OCI-LY1 (cell line): ENCODE measurements around the gene NCS1.

Experiments
- H2AFZ ChIP-seq: fragments of 200-600 bp; sonication (generic), shearing (Covaris generic); 2 replicates; pipeline ENCODE4 v1.6.0; 2014; ENCODE audit warnings: antibody characterized with exemption, mild to moderate bottlenecking, low read length
- H3F3A ChIP-seq: fragments of 200-600 bp; sonication (generic), shearing (Covaris generic); 2 replicates; pipeline ENCODE4 v1.6.0; 2014; ENCODE audit warnings: mild to moderate bottlenecking, antibody characterized with exemption, low read length, moderate library complexity; ENCODE audit not compliant: insufficient read depth
- H3K27ac ChIP-seq: fragments of 200-600 bp; sonication (generic); 2 replicates; pipeline ENCODE4 v1.5.1; 2014; ENCODE audit warnings: low read length, mixed run types, mild to moderate bottlenecking, low read depth; ENCODE audit not compliant: poor library complexity, severe bottlenecking
- H3K27me3 ChIP-seq: fragments of 200-600 bp; sonication (generic); 2 replicates; pipeline ENCODE4 v1.6.0; 2014; ENCODE audit warnings: antibody characterized with exemption, mild to moderate bottlenecking, low read length, moderate library complexity; ENCODE audit not compliant: insufficient read depth
- H3K36me3 ChIP-seq: fragments of 200-600 bp; sonication (generic); 2 replicates; pipeline ENCODE4 v1.6.1; 2014; ENCODE audit warnings: mild to moderate bottlenecking, antibody characterized with exemption, low read length, moderate library complexity, mixed read lengths; ENCODE audit not compliant: insufficient read depth
- H3K4me1 ChIP-seq: fragments of 200-600 bp; sonication (generic); 2 replicates; pipeline ENCODE4 v1.5.1; 2014; ENCODE audit warnings: mild to moderate bottlenecking, low read length, moderate library complexity; ENCODE audit not compliant: insufficient read depth, severe bottlenecking
- H3K4me2 ChIP-seq: fragments of 200-600 bp; sonication (generic), shearing (Covaris generic); 2 replicates; pipeline ENCODE4 v1.6.1; 2014; ENCODE audit warnings: low read length
- H3K4me3 ChIP-seq: fragments of 200-600 bp; sonication (generic); 2 replicates; pipeline ENCODE4 v1.5.1; 2014; ENCODE audit warnings: low read length, low read depth, mild to moderate bottlenecking, mixed read lengths; ENCODE audit not compliant: poor library complexity, severe bottlenecking
- H3K79me2 ChIP-seq: fragments of 200-600 bp; shearing (Covaris generic); 2 replicates; pipeline ENCODE4 v1.6.1; 2016; ENCODE audit warnings: mixed run types, low read length, mixed read lengths; ENCODE audit not compliant: insufficient read depth
- H3K9ac ChIP-seq: fragments of 200-600 bp; sonication (generic), shearing (Covaris generic); 2 replicates; pipeline ENCODE4 v1.6.1; 2014; ENCODE audit warnings: mild to moderate bottlenecking, low read length, mixed read lengths
- H3K9me2 ChIP-seq: fragments of 200-600 bp; sonication (generic), shearing (Covaris generic); 2 replicates; pipeline ENCODE4 v1.6.1; 2014; ENCODE audit warnings: low read depth, mild to moderate bottlenecking, low read length, mixed read lengths
- H3K9me3 ChIP-seq: fragments of 200-600 bp; shearing (Covaris generic); 2 replicates; pipeline ENCODE4 v1.6.1; 2014; ENCODE audit warnings: low read length, mixed read lengths
- H4K20me1 ChIP-seq: fragments of 200-600 bp; sonication (generic), shearing (Covaris generic); 2 replicates; pipeline ENCODE4 v1.6.0; 2016; ENCODE audit warnings: mild to moderate bottlenecking, low read length; ENCODE audit not compliant: insufficient read depth
- EZH2 ChIP-seq: fragments of 200-600 bp; sonication (generic), shearing (Covaris generic); IDR thresholded peaks from 2 replicates; pipeline ENCODE4 v1.8.0; 2017; ENCODE audit warnings: borderline replicate concordance, mixed run types, mild to moderate bottlenecking, antibody characterized with exemption, low read length, moderate library complexity, mixed read lengths
- TF ChIP-seq, protein P1 (sequence below): fragments of 200-600 bp; sonication (generic), shearing (Covaris generic); IDR thresholded peaks from 2 replicates; pipeline ENCODE4 v1.5.1; 2017; ENCODE audit warnings: mild to moderate bottlenecking, antibody characterized with exemption, low read length, moderate library complexity, mixed read lengths

The NCS1 gene

GRCh38 chr9:130137641-130138081 is 34.5 kb upstream of the NCS1 start:
- no peaks in the 10 kb centered on the region for H4K20me1 ChIP-seq
- H3K36me3 ChIP-seq = no peaks in the 10 kb centered on the region
- no peaks in the 10 kb centered on the region for H3K79me2 ChIP-seq
- H3K9ac ChIP-seq = no peak overlapping the region
- H3K4me1 ChIP-seq = peaks cover 10% of the 10 kb centered on the region
- no peaks in the 10 kb centered on the region for H3K9me3 ChIP-seq
- no peak overlapping the region for H3K27ac ChIP-seq
- no peak overlapping the region for H3K4me2 ChIP-seq
- TF ChIP-seq, protein P1, sequence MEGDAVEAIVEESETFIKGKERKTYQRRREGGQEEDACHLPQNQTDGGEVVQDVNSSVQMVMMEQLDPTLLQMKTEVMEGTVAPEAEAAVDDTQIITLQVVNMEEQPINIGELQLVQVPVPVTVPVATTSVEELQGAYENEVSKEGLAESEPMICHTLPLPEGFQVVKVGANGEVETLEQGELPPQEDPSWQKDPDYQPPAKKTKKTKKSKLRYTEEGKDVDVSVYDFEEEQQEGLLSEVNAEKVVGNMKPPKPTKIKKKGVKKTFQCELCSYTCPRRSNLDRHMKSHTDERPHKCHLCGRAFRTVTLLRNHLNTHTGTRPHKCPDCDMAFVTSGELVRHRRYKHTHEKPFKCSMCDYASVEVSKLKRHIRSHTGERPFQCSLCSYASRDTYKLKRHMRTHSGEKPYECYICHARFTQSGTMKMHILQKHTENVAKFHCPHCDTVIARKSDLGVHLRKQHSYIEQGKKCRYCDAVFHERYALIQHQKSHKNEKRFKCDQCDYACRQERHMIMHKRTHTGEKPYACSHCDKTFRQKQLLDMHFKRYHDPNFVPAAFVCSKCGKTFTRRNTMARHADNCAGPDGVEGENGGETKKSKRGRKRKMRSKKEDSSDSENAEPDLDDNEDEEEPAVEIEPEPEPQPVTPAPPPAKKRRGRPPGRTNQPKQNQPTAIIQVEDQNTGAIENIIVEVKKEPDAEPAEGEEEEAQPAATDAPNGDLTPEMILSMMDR = no peak
- no peak for TF ChIP-seq EZH2
- no peaks in the 10 kb centered on the region for H3K9me2 ChIP-seq
- no peaks in the 10 kb centered on the region for H3K27me3 ChIP-seq
- no peaks in the 10 kb centered on the region for H3F3A ChIP-seq
- H3K4me3 ChIP-seq = no peak overlapping the region
- H2AFZ ChIP-seq = no peak overlapping the region

GRCh38 chr9:130138171-130138653 is 34.0 kb upstream of the NCS1 start:
- no peaks in the 10 kb centered on the region for H3K36me3 ChIP-seq
- H3F3A ChIP-seq = no peaks in the 10 kb centered on the region
- TF ChIP-seq EZH2 = no peak
- H3K27me3 ChIP-seq = no peaks in the 10 kb centered on the region
- H3K79me2 ChIP-seq = no peaks in the 10 kb centered on the region
- no peaks in the 10 kb centered on the region for H3K9me2 ChIP-seq
- no peak overlapping the region for H3K9ac ChIP-seq
- no peaks in the 10 kb centered on the region for H4K20me1 ChIP-seq
- no peak overlapping the region for H3K4me2 ChIP-seq
- no peak overlapping the region for H3K27ac ChIP-seq
- no peak overlapping the region for H2AFZ ChIP-seq
- H3K4me3 ChIP-seq = no peak overlapping the region
- H3K4me1 ChIP-seq = peaks cover 10% of the 10 kb centered on the region
- H3K9me3 ChIP-seq = no peaks in the 10 kb centered on the region

- no peaks in the 10 kb centered on the region for H3K9me3 ChIP-seq
- no peak overlapping the region for H3K4me2 ChIP-seq
- H2AFZ ChIP-seq = no peak overlapping the region
- H4K20me1 ChIP-seq = no peaks in the 10 kb centered on the region
- peaks cover 10% of the 10 kb centered on the region for H3K4me1 ChIP-seq
- TF ChIP-seq, protein P1 = no peak
- TF ChIP-seq EZH2 = no peak
- H3K4me3 ChIP-seq = no peak overlapping the region
- no peaks in the 10 kb centered on the region for H3K9me2 ChIP-seq
- H3K79me2 ChIP-seq = no peaks in the 10 kb centered on the region
- no peak overlapping the region for H3K27ac ChIP-seq
- H3K9ac ChIP-seq = no peak overlapping the region
- no peaks in the 10 kb centered on the region for H3K27me3 ChIP-seq
- H3K36me3 ChIP-seq = no peaks in the 10 kb centered on the region
- H3F3A ChIP-seq = no peaks in the 10 kb centered on the region
Measured at GRCh38 chr9:130138791-130139190, 33.4 kb upstream of the NCS1 start.

DNA sequence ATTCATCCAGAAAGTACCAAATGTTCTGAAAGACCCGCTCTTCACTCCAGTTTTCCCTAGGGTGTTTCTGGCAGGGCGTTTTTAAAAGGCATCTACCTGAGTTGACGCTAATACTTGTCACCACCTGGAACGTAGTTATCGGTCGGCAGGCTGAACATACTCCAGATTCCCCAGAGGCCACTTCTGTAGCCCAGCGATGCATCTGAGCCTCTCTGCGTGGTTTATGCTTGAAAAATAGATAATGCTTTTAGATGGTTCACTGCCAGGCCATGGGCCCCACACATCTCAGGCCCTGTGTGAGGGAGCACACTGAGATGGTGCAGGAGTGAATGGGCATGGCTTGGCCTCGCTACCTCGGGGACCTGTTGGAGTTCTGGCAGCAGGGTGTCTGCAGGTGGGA is 33.0 kb upstream of the NCS1 start:
- Histone ChIP-seq H3K9me3 (no peaks in the 10 kb centered on the region), H3K4me1 (peaks cover 10% of the 10 kb centered on the region), H3K36me3 (no peaks in the 10 kb centered on the region), H3K9ac (no peak overlapping the region), H3K27me3 (no peaks in the 10 kb centered on the region), H3K27ac (no peak overlapping the region), H3K9me2 (no peaks in the 10 kb centered on the region), H2AFZ (no peak overlapping the region), H3K4me2 (no peak overlapping the region), H3K79me2 (no peaks in the 10 kb centered on the region), H3F3A (no peaks in the 10 kb centered on the region), H3K4me3 (no peak overlapping the region), H4K20me1 (no peaks in the 10 kb centered on the region)
- TF ChIP-seq, protein P1 = no peak
- no peak for TF ChIP-seq EZH2
